Measurements from ENCODE around the gene COMMD2.

DNA sequence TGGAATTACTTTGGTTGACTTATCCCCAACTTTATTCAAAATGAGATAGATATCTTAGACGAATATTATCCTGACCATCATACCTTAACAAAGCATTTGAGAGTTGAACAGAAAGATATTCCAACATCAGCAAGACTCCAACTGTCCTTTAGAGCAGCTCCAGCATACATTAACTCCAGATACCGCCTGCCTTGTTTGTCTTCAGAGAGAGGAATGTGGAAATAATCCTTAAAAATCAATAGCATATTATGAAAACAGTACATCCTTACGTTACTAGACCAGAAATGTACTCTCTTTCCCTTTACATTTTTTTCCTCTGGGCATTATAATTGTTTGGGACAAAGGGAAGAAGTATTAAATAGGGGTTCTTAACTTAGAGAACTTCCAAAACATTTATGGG lies 38.4 kb upstream of the COMMD2 start:
- TF ChIP-seq POLR2A (IDR thresholded peaks at IDR 0.05; ENCODE audit: low read depth, low read length), result no peak
- TF ChIP-seq TAF1 (IDR thresholded peaks at IDR 0.05; ENCODE audit: low read depth, low read length), result no peak
- no peak for TF ChIP-seq POLR2AphosphoS5 (IDR thresholded peaks at IDR 0.05; ENCODE audit: low read depth, low read length)
- no peak for TF ChIP-seq PAX5 (IDR thresholded peaks at IDR 0.05; ENCODE audit: insufficient read depth, low read length, severe bottlenecking)
